PFSK-1 (cell line): ENCODE results near the gene CGB1.

ENCODE experiments used
- POLR2AphosphoS5 ChIP-seq: IDR thresholded peaks from 2 replicates; pipeline ENCODE4 v1.6.1; 2012; ENCODE audit warnings: low read depth, mild to moderate bottlenecking, control low read depth, low read length, moderate library complexity
- REST ChIP-seq, 2 experiments: IDR thresholded peaks; 2 replicates each; pipeline versions ENCODE4 v1.6.1 to v1.8.0; 2011 to 2012; ENCODE audit warnings: low read depth in 2 of 2, low read length in 2 of 2, control low read depth in 1 of 2, inconsistent platforms in 1 of 2, mild to moderate bottlenecking in 1 of 2, moderate library complexity in 1 of 2; ENCODE audit not compliant: insufficient read depth in 1 of 2
- SIN3A ChIP-seq: IDR thresholded peaks from 2 replicates; pipeline ENCODE4 v1.6.1; 2012; ENCODE audit warnings: mild to moderate bottlenecking, low read length, moderate library complexity, borderline replicate concordance; ENCODE audit not compliant: insufficient read depth
- TAF1 ChIP-seq: IDR thresholded peaks from 2 replicates; pipeline ENCODE4 v1.6.1; 2012; ENCODE audit warnings: low read length, control low read depth, borderline replicate concordance; ENCODE audit not compliant: insufficient read depth

- TF ChIP-seq POLR2AphosphoS5: no peak
- no peak for TF ChIP-seq TAF1
- TF ChIP-seq REST (IDR thresholded peaks at IDR 0.05; ENCODE audit: insufficient read depth in 1 of 2, low read depth in 2 of 2, low read length in 2 of 2): no peak
- no peak for TF ChIP-seq SIN3A
Observed at GRCh38 chr19:49071860-49072547, 35.3 kb upstream of the CGB1 start.
